Epithelial cell of proximal tubule (primary cell): ENCODE results near the gene WNT3A. TPM values are rescaled to one million over a fixed set of nuclear protein-coding genes. Genes with fewer than 3 reads are reported as not detected.
A peak's percentile ranks its signal among the peaks of the same experiment; 100 is the strongest.

Experiments used
- DNase-seq: peaks from one replicate; pipeline ENCODE4 v3.0.0-alpha.2; 2011; ENCODE audit warnings: low read depth
- H3K4me3 ChIP-seq: 2 replicates; pipeline ENCODE4 v1.5.1; 2011; ENCODE audit warnings: low read depth, mild to moderate bottlenecking, low read length
- CTCF ChIP-seq: conservative IDR thresholded peaks from 2 replicates; pipeline ENCODE4 v1.5.1; 2012; ENCODE audit warnings: low read depth, mild to moderate bottlenecking, low read length
- total RNA-seq: library from RNA; depleted of rRNA; stranded (reverse); fragments of >200 nt; gene quantifications from 2 replicates; pipeline ENCODE4 v1.2.3, GENCODE V29; 2015

The WNT3A gene
- total RNA-seq, 1 donor from 2014 or later = not detected

- H3K4me3 ChIP-seq = no peak overlapping the region
- peak; percentile 16 for TF ChIP-seq CTCF
- DNase-seq = no peak
Measured at GRCh38 chr1:228090613-228091081, 83.8 kb downstream of the WNT3A start.

GRCh38 chr1:228091084-228091483, 84.3 kb downstream of the WNT3A start:
- no peak overlapping the region for H3K4me3 ChIP-seq
- DNase-seq = no peak

GRCh38 chr1:228092342-228093049, 85.7 kb downstream of the WNT3A start:
- H3K4me3 ChIP-seq = no peak overlapping the region
- DNase-seq = no peak
- TF ChIP-seq CTCF = no peak

More at GRCh38 chr1:228091084-228091483, 84.3 kb downstream of the WNT3A start:
- no peak for TF ChIP-seq CTCF

- DNase-seq = no peak
- H3K4me3 ChIP-seq = no peak overlapping the region
- no peak for TF ChIP-seq CTCF
Measured at GRCh38 chr1:228093050-228093906, 86.5 kb downstream of the WNT3A start.

GRCh38 chr1:228094432-228095016, 87.7 kb downstream of the WNT3A start:
- TF ChIP-seq CTCF = no peak
- DNase-seq = no peak

GRCh38 chr1:228095161-228095560, 88.4 kb downstream of the WNT3A start:
- H3K4me3 ChIP-seq = no peak overlapping the region

More at GRCh38 chr1:228094432-228095016, 87.7 kb downstream of the WNT3A start:
- no peak overlapping the region for H3K4me3 ChIP-seq

More at GRCh38 chr1:228095161-228095560, 88.4 kb downstream of the WNT3A start:
- no peak for DNase-seq
- TF ChIP-seq CTCF = no peak
